ENCODE data around the gene CDSN.

DNA sequence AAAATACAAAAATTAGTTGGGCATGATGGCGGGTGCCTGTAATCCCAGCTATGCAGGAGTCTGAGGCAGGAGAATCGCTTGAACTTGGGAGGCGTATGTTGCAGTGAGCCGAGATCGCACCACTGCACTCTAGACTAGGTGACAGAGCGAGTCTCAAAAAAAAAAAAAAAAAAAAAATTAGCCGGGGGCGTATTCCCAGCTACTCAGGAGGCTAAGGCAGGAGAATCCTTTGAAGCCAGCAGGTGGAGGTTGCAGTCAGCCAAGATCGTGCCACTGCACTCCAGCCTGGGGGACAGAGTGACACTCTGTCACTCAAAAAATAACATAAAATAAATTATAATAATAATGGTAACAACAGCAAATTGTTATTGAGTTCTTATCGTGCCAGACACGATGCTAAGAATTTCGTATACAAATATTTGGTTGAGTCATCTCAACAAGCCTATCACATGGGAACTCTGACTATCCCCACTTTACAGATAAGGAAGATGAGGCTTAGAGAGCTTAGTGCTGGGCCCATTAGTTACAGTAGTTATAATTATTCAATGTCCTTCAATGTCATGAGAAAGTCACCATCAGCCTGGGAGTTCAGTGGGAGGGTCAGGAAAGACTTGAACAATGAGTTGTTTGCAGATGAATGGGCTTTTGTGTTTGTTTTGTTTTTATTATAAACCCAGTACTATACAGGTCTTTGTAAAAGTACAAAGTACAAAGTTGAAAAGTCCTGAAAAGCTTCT, 27.3 kb downstream of the CDSN start:
- TF ChIP-seq CTCF (conservative IDR thresholded peaks at IDR 0.05) (no peak), EZH2 (IDR thresholded peaks at IDR 0.05; ENCODE audit: low read depth) (no peak)

Data from PC-9 (cell line).